ENCODE data around the gene FOXO1.

The FOXO1 gene

GRCh38 chr13:40604135-40604534, 62.3 kb downstream of the FOXO1 start:
- Histone ChIP-seq H3K27me3 (ENCODE audit: insufficient read depth, insufficient read length) (no peaks in the 10 kb centered on the region), H3K4me1 (ENCODE audit: insufficient read depth, insufficient read length) (no peaks in the 10 kb centered on the region), H3K36me3 (ENCODE audit: insufficient read depth, insufficient read length, low read length) (no peaks in the 10 kb centered on the region), H3K9ac (ENCODE audit: insufficient read length, low read depth) (no peak overlapping the region), H3K4me3 (ENCODE audit: insufficient read length, low read depth) (no peak overlapping the region), H3K9me3 (ENCODE audit: insufficient read depth, low read length) (no peaks in the 10 kb centered on the region)
- DNase-seq (ENCODE audit: low read depth, low spot score), result no peak
- TF ChIP-seq SUZ12 (IDR thresholded peaks at IDR 0.05; ENCODE audit: extremely low read depth, insufficient read depth, insufficient read length) (no peak), YY1 (IDR thresholded peaks at IDR 0.05; ENCODE audit: insufficient read depth, insufficient read length) (no peak), ZNF274 (IDR thresholded peaks at IDR 0.05; ENCODE audit: low read depth, low read length) (no peak)

- Histone ChIP-seq H3K9me3 (ENCODE audit: insufficient read depth, low read length) (no peaks in the 10 kb centered on the region), H3K27me3 (ENCODE audit: insufficient read depth, insufficient read length) (no peaks in the 10 kb centered on the region), H3K4me1 (ENCODE audit: insufficient read depth, insufficient read length) (no peaks in the 10 kb centered on the region), H3K4me3 (ENCODE audit: insufficient read length, low read depth) (no peak overlapping the region), H3K9ac (ENCODE audit: insufficient read length, low read depth) (no peak overlapping the region), H3K36me3 (ENCODE audit: insufficient read depth, insufficient read length, low read length) (no peaks in the 10 kb centered on the region)
- TF ChIP-seq YY1 (IDR thresholded peaks at IDR 0.05; ENCODE audit: insufficient read depth, insufficient read length) (no peak), SUZ12 (IDR thresholded peaks at IDR 0.05; ENCODE audit: extremely low read depth, insufficient read depth, insufficient read length) (no peak), ZNF274 (IDR thresholded peaks at IDR 0.05; ENCODE audit: low read depth, low read length) (no peak)
- no peak for DNase-seq (ENCODE audit: low read depth, low spot score)
These were observed 66.2 kb downstream of the FOXO1 start for GRCh38 chr13:40600149-40600751.

GRCh38 chr13:40599747-40600146, 66.7 kb downstream of the FOXO1 start:
- Histone ChIP-seq H3K27me3 (ENCODE audit: insufficient read depth, insufficient read length) (no peaks in the 10 kb centered on the region), H3K4me3 (ENCODE audit: insufficient read length, low read depth) (no peak overlapping the region), H3K9ac (ENCODE audit: insufficient read length, low read depth) (no peak overlapping the region), H3K4me1 (ENCODE audit: insufficient read depth, insufficient read length) (no peaks in the 10 kb centered on the region), H3K9me3 (ENCODE audit: insufficient read depth, low read length) (no peaks in the 10 kb centered on the region), H3K36me3 (ENCODE audit: insufficient read depth, insufficient read length, low read length) (no peaks in the 10 kb centered on the region)
- no peak for DNase-seq (ENCODE audit: low read depth, low spot score)
- TF ChIP-seq ZNF274 (IDR thresholded peaks at IDR 0.05; ENCODE audit: low read depth, low read length) (no peak), YY1 (IDR thresholded peaks at IDR 0.05; ENCODE audit: insufficient read depth, insufficient read length) (no peak), SUZ12 (IDR thresholded peaks at IDR 0.05; ENCODE audit: extremely low read depth, insufficient read depth, insufficient read length) (no peak)

GRCh38 chr13:40599124-40599523, 67.3 kb downstream of the FOXO1 start:
- Histone ChIP-seq H3K9me3 (ENCODE audit: insufficient read depth, low read length) (no peaks in the 10 kb centered on the region), H3K9ac (ENCODE audit: insufficient read length, low read depth) (no peak overlapping the region), H3K4me1 (ENCODE audit: insufficient read depth, insufficient read length) (no peaks in the 10 kb centered on the region), H3K36me3 (ENCODE audit: insufficient read depth, insufficient read length, low read length) (no peaks in the 10 kb centered on the region), H3K27me3 (ENCODE audit: insufficient read depth, insufficient read length) (no peaks in the 10 kb centered on the region), H3K4me3 (ENCODE audit: insufficient read length, low read depth) (no peak overlapping the region)
- TF ChIP-seq YY1 (IDR thresholded peaks at IDR 0.05; ENCODE audit: insufficient read depth, insufficient read length), result no peak
- DNase-seq (ENCODE audit: low read depth, low spot score), result no peak

DNA sequence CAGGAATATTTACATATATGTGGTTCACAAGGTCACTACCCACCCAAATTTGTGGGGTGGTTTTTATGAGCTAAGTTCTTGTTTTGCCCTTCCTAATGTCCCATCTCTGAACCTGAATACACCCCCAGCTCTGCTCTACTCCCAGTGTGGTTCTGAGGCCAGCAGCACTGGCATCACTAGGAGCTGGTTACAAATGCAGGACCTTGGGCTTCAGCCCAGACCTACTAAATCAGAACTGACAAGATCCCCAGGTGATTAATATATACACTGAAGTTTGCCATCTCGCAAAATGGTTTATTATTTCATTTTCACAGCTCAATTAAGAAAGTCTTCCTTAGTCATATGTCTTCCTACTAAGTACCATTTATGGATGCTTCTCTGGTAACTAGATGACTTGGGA, 67.9 kb downstream of the FOXO1 start:
- no peaks in the 10 kb centered on the region for H3K27me3 ChIP-seq (ENCODE audit: insufficient read depth, insufficient read length)
- H3K36me3 ChIP-seq (ENCODE audit: insufficient read depth, insufficient read length, low read length), result no peaks in the 10 kb centered on the region
- no peak overlapping the region for H3K4me3 ChIP-seq (ENCODE audit: insufficient read length, low read depth)
- no peak overlapping the region for H3K9ac ChIP-seq (ENCODE audit: insufficient read length, low read depth)
- no peaks in the 10 kb centered on the region for H3K4me1 ChIP-seq (ENCODE audit: insufficient read depth, insufficient read length)
- DNase-seq (ENCODE audit: low read depth, low spot score), result no peak
- H3K9me3 ChIP-seq (ENCODE audit: insufficient read depth, low read length), result no peaks in the 10 kb centered on the region
- TF ChIP-seq YY1 (IDR thresholded peaks at IDR 0.05; ENCODE audit: insufficient read depth, insufficient read length), result no peak
- no peak for TF ChIP-seq ZNF274 (IDR thresholded peaks at IDR 0.05; ENCODE audit: low read depth, low read length)
- no peak for TF ChIP-seq SUZ12 (IDR thresholded peaks at IDR 0.05; ENCODE audit: extremely low read depth, insufficient read depth, insufficient read length)

GRCh38 chr13:40597735-40598365, 68.6 kb downstream of the FOXO1 start:
- no peak for DNase-seq (ENCODE audit: low read depth, low spot score)
- no peaks in the 10 kb centered on the region for H3K9me3 ChIP-seq (ENCODE audit: insufficient read depth, low read length)
- no peaks in the 10 kb centered on the region for H3K4me1 ChIP-seq (ENCODE audit: insufficient read depth, insufficient read length)
- no peaks in the 10 kb centered on the region for H3K36me3 ChIP-seq (ENCODE audit: insufficient read depth, insufficient read length, low read length)
- no peaks in the 10 kb centered on the region for H3K27me3 ChIP-seq (ENCODE audit: insufficient read depth, insufficient read length)
- no peak for TF ChIP-seq ZNF274 (IDR thresholded peaks at IDR 0.05; ENCODE audit: low read depth, low read length)
- no peak for TF ChIP-seq SUZ12 (IDR thresholded peaks at IDR 0.05; ENCODE audit: extremely low read depth, insufficient read depth, insufficient read length)
- no peak for TF ChIP-seq YY1 (IDR thresholded peaks at IDR 0.05; ENCODE audit: insufficient read depth, insufficient read length)
- H3K9ac ChIP-seq (ENCODE audit: insufficient read length, low read depth), result no peak overlapping the region
- H3K4me3 ChIP-seq (ENCODE audit: insufficient read length, low read depth), result no peak overlapping the region

- Histone ChIP-seq H3K4me1 (ENCODE audit: insufficient read depth, insufficient read length) (no peaks in the 10 kb centered on the region), H3K4me3 (ENCODE audit: insufficient read length, low read depth) (no peak overlapping the region)
These were observed 70.0 kb downstream of the FOXO1 start for GRCh38 chr13:40596484-40596883.

More at GRCh38 chr13:40596484-40596883, 70.0 kb downstream of the FOXO1 start:
- Histone ChIP-seq H3K27me3 (ENCODE audit: insufficient read depth, insufficient read length) (no peaks in the 10 kb centered on the region), H3K9me3 (ENCODE audit: insufficient read depth, low read length) (no peaks in the 10 kb centered on the region), H3K36me3 (ENCODE audit: insufficient read depth, insufficient read length, low read length) (no peaks in the 10 kb centered on the region), H3K9ac (ENCODE audit: insufficient read length, low read depth) (no peak overlapping the region)
- no peak for DNase-seq (ENCODE audit: low read depth, low spot score)
- TF ChIP-seq YY1 (IDR thresholded peaks at IDR 0.05; ENCODE audit: insufficient read depth, insufficient read length) (no peak), ZNF274 (IDR thresholded peaks at IDR 0.05; ENCODE audit: low read depth, low read length) (no peak), SUZ12 (IDR thresholded peaks at IDR 0.05; ENCODE audit: extremely low read depth, insufficient read depth, insufficient read length) (no peak)
